Memory B cell (primary cell): ENCODE results near the gene OR4C11.

Source experiments
- ATAC-seq: fragments of 150-1000 bp; cut with Tn5 transposase; 2 replicates; pipeline ENCODE4 v1.10.0; 2021; ENCODE audit warnings: low read depth, mild to moderate bottlenecking, moderate library complexity
- DNase-seq, 2 donors: peaks; one replicate each; pipeline ENCODE4 v3.0.0; 2022; ENCODE audit warnings: low spot score in 2 of 2
- H3K27ac Mint-ChIP-seq: one replicate; pipeline ENCODE4 v1.8.0; 2022; ENCODE audit warnings: mild to moderate bottlenecking, moderate library complexity, mixed read lengths
- H3K27me3 Mint-ChIP-seq: one replicate; pipeline ENCODE4 v1.8.0; 2022; ENCODE audit warnings: mixed read lengths
- H3K36me3 Mint-ChIP-seq: one replicate; pipeline ENCODE4 v1.8.0; 2022; ENCODE audit warnings: mild to moderate bottlenecking, mixed read lengths
- H3K4me1 Mint-ChIP-seq: one replicate; pipeline ENCODE4 v1.8.0; 2022; ENCODE audit warnings: mixed read lengths
- H3K4me3 Mint-ChIP-seq: one replicate; pipeline ENCODE4 v1.8.0; 2022; ENCODE audit warnings: mild to moderate bottlenecking, moderate library complexity, mixed read lengths
- H3K9me3 Mint-ChIP-seq: one replicate; pipeline ENCODE4 v1.8.0; 2022; ENCODE audit warnings: mixed read lengths

Gene OR4C11, protein sequence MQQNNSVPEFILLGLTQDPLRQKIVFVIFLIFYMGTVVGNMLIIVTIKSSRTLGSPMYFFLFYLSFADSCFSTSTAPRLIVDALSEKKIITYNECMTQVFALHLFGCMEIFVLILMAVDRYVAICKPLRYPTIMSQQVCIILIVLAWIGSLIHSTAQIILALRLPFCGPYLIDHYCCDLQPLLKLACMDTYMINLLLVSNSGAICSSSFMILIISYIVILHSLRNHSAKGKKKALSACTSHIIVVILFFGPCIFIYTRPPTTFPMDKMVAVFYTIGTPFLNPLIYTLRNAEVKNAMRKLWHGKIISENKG

DNA sequence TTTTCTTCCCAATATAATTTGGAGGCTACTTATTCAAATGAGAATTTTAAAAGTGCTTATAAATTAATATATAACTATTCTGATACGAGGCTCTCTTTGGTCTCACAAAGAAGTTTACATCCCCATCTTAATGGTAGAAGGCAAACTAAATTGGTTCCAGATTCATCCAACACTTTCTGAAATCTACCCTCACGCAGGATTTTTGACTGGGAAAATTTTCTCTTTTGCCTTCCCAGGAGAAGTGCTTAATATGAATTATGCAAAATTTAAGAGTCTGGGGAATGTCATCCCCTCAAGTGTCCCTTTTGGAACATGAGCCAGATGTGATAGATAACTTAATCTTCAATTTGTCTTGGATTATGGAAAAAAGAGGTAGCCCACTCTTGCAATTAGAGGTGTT lies at the start of gene OR4C11:
TSS of gene OR4C11 (minus strand) at position 101 of the 400 bp plus-strand sequence. CDS start 3,272 bp downstream, outside the sequence.
- DNase-seq (no peak), ATAC-seq (no peak)
- Mint-ChIP-seq H3K27ac (no peak within 1 kb of the TSS), H3K27me3 (no peaks in the 10 kb centered on the region), H3K4me1 (no peaks in the 10 kb centered on the region), H3K36me3 (no peaks in the 10 kb centered on the region), H3K9me3 (peaks cover 1% of the 10 kb centered on the region), H3K4me3 (no peak within 1 kb of the TSS)

DNA sequence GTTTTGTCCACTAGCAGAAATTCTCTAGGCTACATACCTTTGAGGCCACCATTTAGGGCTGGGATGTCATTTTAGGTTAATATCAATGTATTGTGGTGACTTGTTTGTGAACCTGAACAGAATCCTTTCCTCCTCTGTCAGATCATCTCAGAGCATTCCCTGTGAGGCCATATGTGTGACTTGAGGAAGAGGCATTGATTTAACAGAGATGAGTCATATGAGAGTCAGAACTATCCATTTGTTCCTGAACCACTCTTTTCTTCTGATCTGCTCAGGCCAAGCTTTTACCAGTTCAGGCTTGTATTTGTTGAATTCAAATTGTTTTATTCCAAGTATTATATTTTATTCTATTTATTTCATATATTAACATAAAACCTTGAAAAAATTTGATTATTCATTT lies 47.7 kb upstream of the OR4C11 start:
- no peak for DNase-seq
- no peaks in the 10 kb centered on the region for H3K36me3 Mint-ChIP-seq
- H3K4me1 Mint-ChIP-seq: peaks cover 11% of the 10 kb centered on the region
- no peak for ATAC-seq
- H3K27ac Mint-ChIP-seq: no peak overlapping the region
- no peaks in the 10 kb centered on the region for H3K27me3 Mint-ChIP-seq
- no peaks in the 10 kb centered on the region for H3K9me3 Mint-ChIP-seq
- no peak overlapping the region for H3K4me3 Mint-ChIP-seq

DNA sequence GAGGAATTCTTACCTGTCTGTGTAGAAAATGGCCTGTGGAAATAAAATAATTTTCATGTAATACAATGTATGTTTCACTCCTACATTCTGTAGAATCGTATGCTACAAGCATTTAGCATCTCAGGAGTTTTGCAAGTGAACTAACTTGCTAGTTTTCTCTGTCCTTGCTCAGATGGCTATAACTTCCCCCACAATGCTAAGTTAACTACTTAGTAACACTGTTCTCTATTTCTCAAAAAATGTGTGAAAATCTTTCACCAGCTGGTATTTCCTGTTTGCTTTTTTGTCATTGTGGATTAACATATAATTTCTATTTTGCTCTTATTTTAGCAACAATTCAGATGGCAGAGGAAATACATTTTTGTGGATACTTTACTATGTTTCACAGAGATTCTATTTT lies 45.1 kb upstream of the OR4C11 start:
- Mint-ChIP-seq H3K4me3 (no peak overlapping the region), H3K9me3 (no peaks in the 10 kb centered on the region), H3K36me3 (no peaks in the 10 kb centered on the region), H3K4me1 (peaks cover 5% of the 10 kb centered on the region), H3K27me3 (no peaks in the 10 kb centered on the region), H3K27ac (no peak overlapping the region)
- DNase-seq (no peak), ATAC-seq (no peak)

DNA sequence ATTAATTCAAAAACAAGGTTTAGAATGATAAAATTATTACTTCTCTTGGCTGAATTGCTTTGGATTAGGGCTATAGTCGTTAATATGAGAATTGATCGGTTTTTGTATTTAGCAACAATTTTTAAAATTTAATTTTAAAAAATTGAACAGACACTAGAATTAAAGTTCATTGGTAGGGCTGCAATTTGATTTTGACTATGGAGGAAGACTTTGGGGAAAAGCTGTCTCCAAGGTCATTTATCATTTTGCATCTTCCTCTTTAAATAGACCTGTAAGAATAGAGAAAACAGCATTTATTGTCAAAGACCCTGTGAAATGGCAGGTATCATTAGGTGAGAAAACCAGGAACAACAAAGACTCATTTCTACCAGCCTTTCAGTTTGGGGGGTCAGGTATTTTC lies 40.6 kb upstream of the OR4C11 start, which contains the start of gene OR4S2:
TSS of gene OR4S2 (plus strand) at position 301 of the 400 bp plus-strand sequence. CDS start 2,577 bp downstream, outside the sequence.
- no peaks in the 10 kb centered on the region for H3K36me3 Mint-ChIP-seq
- H3K27me3 Mint-ChIP-seq: no peaks in the 10 kb centered on the region
- no peak for DNase-seq
- no peak for ATAC-seq
- peaks cover 4% of the 10 kb centered on the region for H3K4me1 Mint-ChIP-seq
- H3K27ac Mint-ChIP-seq: no peak within 1 kb of the TSS
- H3K9me3 Mint-ChIP-seq: peaks cover 5% of the 10 kb centered on the region
- H3K4me3 Mint-ChIP-seq: no peak within 1 kb of the TSS

DNA sequence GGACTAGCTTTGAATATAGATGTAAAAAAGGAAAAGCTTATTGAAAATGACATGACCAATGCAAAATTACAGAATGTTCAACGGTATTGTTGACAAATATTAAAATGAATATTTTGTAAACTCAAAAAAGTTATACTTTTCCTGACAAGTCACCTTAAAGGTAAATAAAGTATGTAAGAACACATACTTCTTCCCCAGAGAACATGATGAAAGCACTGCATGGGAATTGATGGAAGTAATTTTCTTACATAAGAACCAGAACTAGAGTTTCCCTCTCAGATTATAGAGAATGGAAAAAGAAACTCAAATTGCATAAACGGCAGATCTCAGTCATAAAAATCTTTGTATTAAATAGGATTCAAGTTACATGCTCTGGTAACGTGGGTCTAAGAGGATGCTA lies 27.4 kb upstream of the OR4C11 start, which contains the start of gene OR4P4:
TSS of gene OR4P4 (plus strand) at position 301 of the 400 bp plus-strand sequence.
- DNase-seq: no peak
- no peak within 1 kb of the TSS for H3K4me3 Mint-ChIP-seq

DNA sequence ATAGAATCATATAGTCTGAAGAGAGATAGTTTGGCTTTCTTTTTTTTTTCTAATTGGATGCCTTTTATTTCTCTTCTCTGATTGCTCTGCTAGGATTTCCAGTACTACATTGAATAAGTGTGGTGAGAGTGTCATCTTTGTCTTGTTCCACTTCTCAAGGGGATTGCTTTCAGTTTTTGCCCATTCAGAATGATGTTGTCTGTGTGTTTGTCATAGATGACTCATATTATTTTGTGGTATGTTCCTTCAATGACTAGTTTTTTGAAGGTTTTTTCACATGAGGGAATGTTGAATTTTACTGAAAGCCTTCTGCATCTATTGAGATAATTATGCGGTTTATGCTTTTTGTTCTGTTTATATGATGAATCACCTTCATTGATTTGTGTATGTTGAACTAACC lies 17.1 kb upstream of the OR4C11 start:
- no peaks in the 10 kb centered on the region for H3K4me1 Mint-ChIP-seq
- ATAC-seq (no peak), DNase-seq (no peak)
- no peak overlapping the region for H3K4me3 Mint-ChIP-seq
- no peaks in the 10 kb centered on the region for H3K36me3 Mint-ChIP-seq
- peaks cover 23% of the 10 kb centered on the region for H3K9me3 Mint-ChIP-seq
- no peak overlapping the region for H3K27ac Mint-ChIP-seq
- H3K27me3 Mint-ChIP-seq: no peaks in the 10 kb centered on the region

More for the DNA sequence above, 27.4 kb upstream of the OR4C11 start, which contains the start of gene OR4P4:
- no peak within 1 kb of the TSS for H3K27ac Mint-ChIP-seq
- H3K36me3 Mint-ChIP-seq: no peaks in the 10 kb centered on the region
- H3K9me3 Mint-ChIP-seq: peaks cover 4% of the 10 kb centered on the region
- no peaks in the 10 kb centered on the region for H3K27me3 Mint-ChIP-seq
- no peaks in the 10 kb centered on the region for H3K4me1 Mint-ChIP-seq
- ATAC-seq: no peak

DNA sequence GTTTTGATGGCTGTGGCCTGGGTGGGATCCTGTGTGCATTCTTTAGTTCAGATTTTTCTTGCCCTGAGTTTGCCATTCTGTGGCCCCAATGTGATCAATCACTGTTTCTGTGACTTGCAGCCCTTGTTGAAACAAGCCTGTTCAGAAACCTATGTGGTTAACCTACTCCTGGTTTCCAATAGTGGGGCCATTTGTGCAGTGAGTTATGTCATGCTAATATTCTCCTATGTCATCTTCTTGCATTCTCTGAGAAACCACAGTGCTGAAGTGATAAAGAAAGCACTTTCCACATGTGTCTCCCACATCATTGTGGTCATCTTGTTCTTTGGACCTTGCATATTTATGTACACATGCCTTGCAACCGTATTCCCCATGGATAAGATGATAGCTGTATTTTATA lies 34.9 kb downstream of the OR4C11 start:
- no peak for ATAC-seq
- Mint-ChIP-seq H3K27me3 (no peaks in the 10 kb centered on the region), H3K36me3 (no peaks in the 10 kb centered on the region), H3K27ac (no peak overlapping the region), H3K9me3 (peaks cover 6% of the 10 kb centered on the region), H3K4me1 (no peaks in the 10 kb centered on the region), H3K4me3 (no peak overlapping the region)
- DNase-seq: no peak

DNA sequence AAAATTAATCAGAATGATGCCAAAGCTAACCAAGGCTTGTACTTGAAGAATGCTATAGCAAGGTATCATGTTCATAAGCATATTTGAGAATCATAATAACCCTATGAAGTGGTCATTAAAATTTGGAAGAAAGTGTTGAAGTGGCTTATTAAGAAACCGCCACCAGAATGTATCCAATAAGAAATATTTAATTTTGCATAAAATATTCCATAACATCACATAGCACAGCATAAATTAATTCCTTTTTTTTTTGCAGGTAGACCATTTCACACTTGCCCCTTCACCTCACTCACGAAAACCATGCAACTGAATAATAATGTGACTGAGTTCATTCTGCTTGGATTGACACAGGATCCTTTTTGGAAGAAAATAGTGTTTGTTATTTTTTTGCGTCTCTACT lies 35.6 kb downstream of the OR4C11 start, which contains the start of gene OR4C16:
TSS of gene OR4C16 (plus strand) at position 301 of the 400 bp plus-strand sequence. CDS start at position 301, 0 bp downstream.
- Mint-ChIP-seq H3K4me3 (no peak within 1 kb of the TSS), H3K4me1 (no peaks in the 10 kb centered on the region), H3K27ac (no peak within 1 kb of the TSS), H3K9me3 (peaks cover 6% of the 10 kb centered on the region), H3K27me3 (no peaks in the 10 kb centered on the region), H3K36me3 (no peaks in the 10 kb centered on the region)
- no peak for DNase-seq
- no peak for ATAC-seq

DNA sequence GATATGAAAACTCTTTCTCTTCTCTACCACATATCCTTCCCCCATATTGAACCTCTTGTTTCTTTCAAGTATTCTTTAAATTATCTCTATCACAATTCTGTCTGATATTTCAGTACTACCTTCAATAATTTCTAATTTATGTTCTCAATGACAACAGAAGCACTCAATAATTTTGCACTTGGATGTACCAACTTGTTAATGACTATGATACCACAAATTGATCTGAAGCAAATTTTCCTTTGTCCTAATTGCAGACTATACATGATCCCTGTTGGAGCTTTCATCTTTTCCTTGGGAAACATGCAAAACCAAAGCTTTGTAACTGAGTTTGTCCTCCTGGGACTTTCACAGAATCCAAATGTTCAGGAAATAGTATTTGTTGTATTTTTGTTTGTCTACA lies 53.3 kb downstream of the OR4C11 start, which contains the start of gene OR4C15:
TSS of gene OR4C15 (plus strand) at position 301 of the 400 bp plus-strand sequence. CDS start at position 301, 0 bp downstream.
- peaks cover 2% of the 10 kb centered on the region for H3K9me3 Mint-ChIP-seq
- H3K4me3 Mint-ChIP-seq: no peak within 1 kb of the TSS
- H3K36me3 Mint-ChIP-seq: no peaks in the 10 kb centered on the region
- H3K27me3 Mint-ChIP-seq: no peaks in the 10 kb centered on the region
- no peaks in the 10 kb centered on the region for H3K4me1 Mint-ChIP-seq
- no peak for DNase-seq
- ATAC-seq: no peak
- H3K27ac Mint-ChIP-seq: no peak within 1 kb of the TSS
